HEK293T (cell line): ENCODE results near the gene PDE6B.

ENCODE experiments used
- CTCF ChIA-PET: fragments of 350-600 bp; formaldehyde crosslinking; extraction: SDS; loops from one replicate; lab custom pipeline; 2021; ENCODE audit warnings: antibody characterized with exemption, inconsistent platforms; lab: Yijun Ruan, JAX
- POLR2A ChIA-PET: fragments of 350-600 bp; formaldehyde crosslinking; extraction: SDS; loops from one replicate; lab custom pipeline; 2020; ENCODE audit warnings: antibody characterized with exemption, inconsistent platforms; lab: Yijun Ruan, JAX
- DNase-seq: peaks from one replicate; pipeline ENCODE4 v3.0.0; 2012; ENCODE audit warnings: mixed read lengths; ENCODE audit errors: extremely low spot score
- ARNT ChIP-seq: fragments of 450-650 bp; IDR thresholded peaks from 2 replicates; pipeline ENCODE4 v1.6.1; 2017; ENCODE audit warnings: mild to moderate bottlenecking
- BHLHE40 ChIP-seq: fragments of 450-650 bp; IDR thresholded peaks from 2 replicates; pipeline ENCODE4 v1.6.1; 2016; ENCODE audit warnings: mild to moderate bottlenecking, moderate library complexity, borderline replicate concordance
- CTBP1 ChIP-seq: fragments of 450-650 bp; IDR thresholded peaks from 2 replicates; pipeline ENCODE4 v1.6.1; 2016; ENCODE audit warnings: borderline replicate concordance
- ELF4 ChIP-seq: fragments of 450-650 bp; IDR thresholded peaks from 2 replicates; pipeline ENCODE4 v1.6.1; 2017; ENCODE audit warnings: antibody characterized with exemption
- FOXA1 ChIP-seq: fragments of 450-650 bp; IDR thresholded peaks from 2 replicates; pipeline ENCODE4 v1.6.1; 2016; ENCODE audit warnings: mild to moderate bottlenecking
- FOXK2 ChIP-seq: fragments of 450-650 bp; IDR thresholded peaks from 2 replicates; pipeline ENCODE4 v1.6.1; 2016; ENCODE audit warnings: mild to moderate bottlenecking
- FOXM1 ChIP-seq: fragments of 450-650 bp; IDR thresholded peaks from 2 replicates; pipeline ENCODE4 v1.6.1; 2017; ENCODE audit warnings: mild to moderate bottlenecking, borderline replicate concordance
- HDGF ChIP-seq: fragments of 450-650 bp; IDR thresholded peaks from 2 replicates; pipeline ENCODE4 v1.6.1; 2017; ENCODE audit warnings: antibody characterized with exemption, borderline replicate concordance
- L3MBTL2 ChIP-seq: fragments of 450-650 bp; conservative IDR thresholded peaks from 2 replicates; pipeline ENCODE4 v1.6.1; 2016; ENCODE audit warnings: mild to moderate bottlenecking
- LEF1 ChIP-seq: fragments of 450-650 bp; IDR thresholded peaks from 2 replicates; pipeline ENCODE4 v1.6.1; 2017; ENCODE audit warnings: mild to moderate bottlenecking, borderline replicate concordance
- NFRKB ChIP-seq: fragments of 450-650 bp; IDR thresholded peaks from 2 replicates; pipeline ENCODE4 v1.6.1; 2016; ENCODE audit warnings: mild to moderate bottlenecking, moderate library complexity
- SP1 ChIP-seq: fragments of 450-650 bp; IDR thresholded peaks from 2 replicates; pipeline ENCODE4 v1.6.1; 2017
- SUZ12 ChIP-seq: fragments of 450-650 bp; IDR thresholded peaks from 2 replicates; pipeline ENCODE4 v1.6.1; 2016; ENCODE audit warnings: mild to moderate bottlenecking
- TARDBP ChIP-seq: fragments of 450-650 bp; IDR thresholded peaks from 2 replicates; pipeline ENCODE4 v1.6.1; 2016
- ZNF384 ChIP-seq: fragments of 450-650 bp; IDR thresholded peaks from 2 replicates; pipeline ENCODE4 v1.6.1; 2016
- TF ChIP-seq, protein P1 (sequence below): fragments of 450-650 bp; IDR thresholded peaks from 2 replicates; pipeline ENCODE4 v1.6.1; 2016

Gene PDE6B

DNA sequence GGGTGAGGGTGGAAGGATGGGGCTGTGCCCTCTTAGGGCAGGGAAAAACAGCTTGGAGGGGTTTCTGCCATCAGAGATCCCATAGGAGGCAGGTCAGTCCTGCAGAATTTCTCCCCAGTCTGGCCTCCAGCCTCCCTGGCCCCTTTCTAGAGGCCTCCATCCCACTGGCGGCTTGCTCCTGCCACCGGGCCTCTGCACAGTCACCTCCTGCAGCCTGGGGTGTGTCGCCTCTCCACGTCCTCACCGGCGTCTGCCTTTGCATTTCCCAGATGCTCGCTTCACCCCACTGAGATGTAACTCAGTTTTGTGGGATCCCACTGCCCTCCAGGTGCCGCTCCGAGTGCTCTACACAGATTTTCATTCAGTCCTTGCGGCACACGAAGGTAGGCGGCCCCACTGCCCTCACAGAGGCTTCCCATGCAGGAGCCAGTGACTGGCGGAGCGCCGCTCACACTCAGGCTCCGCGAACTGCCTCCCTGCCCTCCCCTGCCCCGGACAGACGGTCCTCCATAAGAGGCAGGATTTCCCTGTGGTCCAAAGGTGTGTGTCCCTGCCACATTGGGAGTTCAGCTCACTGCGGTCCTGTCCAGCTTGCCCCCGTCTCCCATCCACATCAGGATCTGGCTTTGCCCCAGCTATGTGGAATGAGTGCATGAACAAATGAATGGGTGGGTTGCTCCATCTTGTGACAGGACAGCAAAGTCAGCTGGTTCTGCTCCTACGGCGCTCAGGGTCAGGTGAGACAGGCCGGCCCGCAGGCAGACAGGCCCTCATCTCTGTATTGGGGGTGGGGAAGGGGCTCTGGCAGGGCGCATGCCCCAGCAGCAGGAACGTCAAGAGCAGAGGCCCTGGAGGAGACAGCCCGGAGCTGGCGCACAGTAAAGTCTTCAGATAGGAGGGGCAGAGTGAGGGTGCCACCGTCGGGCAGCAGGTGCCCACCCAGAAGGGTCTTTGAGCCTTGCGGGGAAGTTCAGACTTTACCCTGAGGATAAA, 46.6 kb upstream of the PDE6B start:
- CTCF ChIA-PET, result no interaction called here
- POLR2A ChIA-PET, result interaction anchor here (3.2 kb wide), 1 partner anchor 8 kb away, joined by 11 read pairs; no protein-coding TSS in a partner anchor
- TF ChIP-seq LEF1, result no peak
- no peak for TF ChIP-seq CTBP1
- TF ChIP-seq FOXM1, result no peak
- no peak for TF ChIP-seq SP1
- no peak for TF ChIP-seq ZNF384
- DNase-seq, result no peak

DNA sequence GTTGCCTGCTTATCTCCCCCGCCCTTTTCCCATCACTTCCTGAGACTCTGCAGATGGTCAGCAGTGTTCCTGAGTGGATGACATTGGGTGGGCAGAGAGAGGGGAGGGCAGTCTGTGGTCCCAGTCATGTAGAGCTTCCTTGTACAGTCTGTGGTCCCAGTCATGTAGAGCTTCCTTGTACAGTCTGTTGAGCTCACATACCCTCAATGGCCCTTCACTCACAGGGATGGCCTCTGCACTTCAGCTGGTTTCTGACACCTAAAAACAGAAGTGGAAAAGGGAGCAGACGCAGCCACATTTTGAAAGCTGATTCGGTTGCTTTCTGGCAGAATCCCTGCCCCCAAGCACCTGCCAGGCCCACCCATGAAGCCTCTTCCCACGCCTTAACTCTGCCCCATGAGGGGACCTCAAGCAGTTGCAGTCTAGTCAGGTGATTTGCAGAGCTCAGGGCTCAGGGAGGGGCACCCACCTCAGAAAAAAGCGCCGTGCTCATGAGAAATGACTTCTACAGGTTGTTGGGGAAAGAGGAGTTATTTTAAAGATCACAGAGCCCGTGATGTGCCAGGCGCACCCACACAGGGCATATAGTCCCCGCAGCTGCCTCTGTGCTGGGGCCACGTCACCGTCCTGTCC, 45.7 kb upstream of the PDE6B start:
- no peak for DNase-seq
- TF ChIP-seq LEF1 (no peak), FOXK2 (no peak), ZNF384 (no peak), FOXM1 (no peak), ELF4 (no peak), ARNT (no peak), TARDBP (no peak), FOXA1 (no peak), CTBP1 (no peak), L3MBTL2 (no peak), HDGF (no peak), NFRKB (no peak), SUZ12 (no peak)
- TF ChIP-seq, protein P1, sequence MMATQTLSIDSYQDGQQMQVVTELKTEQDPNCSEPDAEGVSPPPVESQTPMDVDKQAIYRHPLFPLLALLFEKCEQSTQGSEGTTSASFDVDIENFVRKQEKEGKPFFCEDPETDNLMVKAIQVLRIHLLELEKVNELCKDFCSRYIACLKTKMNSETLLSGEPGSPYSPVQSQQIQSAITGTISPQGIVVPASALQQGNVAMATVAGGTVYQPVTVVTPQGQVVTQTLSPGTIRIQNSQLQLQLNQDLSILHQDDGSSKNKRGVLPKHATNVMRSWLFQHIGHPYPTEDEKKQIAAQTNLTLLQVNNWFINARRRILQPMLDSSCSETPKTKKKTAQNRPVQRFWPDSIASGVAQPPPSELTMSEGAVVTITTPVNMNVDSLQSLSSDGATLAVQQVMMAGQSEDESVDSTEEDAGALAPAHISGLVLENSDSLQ, result no peak
- ChIA-PET POLR2A (no interaction called here), CTCF (no interaction called here)

DNA sequence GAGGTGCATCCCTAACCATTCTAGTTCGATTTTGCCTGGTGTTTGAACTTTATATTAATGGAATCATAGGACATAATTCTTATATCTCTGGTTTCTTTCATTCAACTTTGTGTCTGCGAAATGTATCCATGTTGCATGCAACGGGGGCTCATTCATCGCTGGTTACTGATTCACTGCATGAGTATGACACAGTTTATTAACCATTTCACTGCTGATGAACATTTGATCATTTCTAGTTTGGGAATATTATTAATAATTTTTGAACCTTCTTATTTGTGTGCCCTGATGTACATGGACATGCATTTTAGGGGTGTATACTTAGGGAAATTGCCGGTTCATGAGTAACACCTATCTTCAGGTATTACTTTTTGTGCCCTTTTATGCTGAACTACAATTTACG, 44.2 kb upstream of the PDE6B start:
- DNase-seq, result no peak
- CTCF ChIA-PET, result no interaction called here
- POLR2A ChIA-PET, result no interaction called here
- no peak for TF ChIP-seq TARDBP
- TF ChIP-seq SUZ12, result no peak
- no peak for TF ChIP-seq L3MBTL2
- no peak for TF ChIP-seq SP1
- TF ChIP-seq ELF4, result no peak
- no peak for TF ChIP-seq ARNT
- no peak for TF ChIP-seq CTBP1
- no peak for TF ChIP-seq FOXK2
- TF ChIP-seq, protein P1, result no peak
- no peak for TF ChIP-seq NFRKB
- TF ChIP-seq LEF1, result no peak
- TF ChIP-seq ZNF384, result no peak
- TF ChIP-seq BHLHE40, result no peak
- TF ChIP-seq FOXM1, result no peak
- no peak for TF ChIP-seq HDGF
- TF ChIP-seq FOXA1, result no peak

DNA sequence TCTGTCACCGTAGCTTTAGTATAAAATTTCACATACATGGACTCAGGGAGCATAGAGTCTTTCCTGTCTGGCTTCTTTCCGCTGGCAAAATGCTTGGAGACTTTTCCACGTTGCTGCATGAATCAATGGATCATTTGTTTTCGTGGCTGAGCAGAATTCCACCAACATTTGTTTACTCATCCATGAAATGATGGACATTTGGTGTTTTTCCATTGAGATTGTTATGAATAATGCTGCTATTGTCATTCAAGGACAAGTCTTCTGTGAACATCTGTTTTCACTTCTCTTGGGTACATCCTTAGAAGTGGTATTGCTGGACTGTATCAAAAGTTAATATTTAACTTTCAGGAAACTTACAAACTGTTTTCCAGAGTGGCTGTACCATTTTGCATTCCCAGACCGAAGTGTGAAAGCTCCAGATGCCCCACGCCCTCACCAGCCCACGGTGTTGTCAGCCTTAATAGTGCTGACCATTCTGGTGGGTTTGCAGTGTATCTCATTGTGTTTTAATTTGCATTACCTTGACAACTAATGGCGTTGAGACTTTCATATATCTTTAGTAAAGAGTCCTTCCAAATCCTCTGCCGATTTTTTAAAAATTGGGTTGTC, 43.5 kb upstream of the PDE6B start:
- ChIA-PET POLR2A (no interaction called here), CTCF (interaction anchor here (0.7 kb wide), 1 partner anchor 9 kb away, joined by 3 read pairs; no protein-coding TSS in a partner anchor)
- DNase-seq, result no peak
- no peak for TF ChIP-seq FOXM1
- no peak for TF ChIP-seq CTBP1
- TF ChIP-seq NFRKB, result no peak
- no peak for TF ChIP-seq BHLHE40
- TF ChIP-seq SUZ12, result no peak

DNA sequence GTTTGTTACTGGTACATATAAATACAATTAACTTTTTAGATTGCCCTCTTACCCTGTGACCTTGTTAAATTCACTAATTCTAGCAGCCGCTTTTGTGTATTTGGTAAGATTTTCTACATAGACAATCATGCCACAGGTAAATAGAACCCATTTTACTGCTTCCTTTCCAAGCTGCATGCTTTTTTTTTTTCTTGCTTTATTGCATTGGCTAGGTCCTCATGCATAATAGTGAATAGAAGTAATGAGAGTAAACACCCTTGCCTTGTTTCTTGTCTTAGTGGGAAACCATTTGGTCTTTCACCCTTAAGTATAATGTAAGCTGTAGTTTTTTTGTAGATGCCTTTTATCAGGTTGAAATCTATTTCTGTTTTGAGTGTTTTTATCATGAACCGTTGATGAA, 41.6 kb upstream of the PDE6B start:
- no peak for DNase-seq
- TF ChIP-seq ARNT (no peak), FOXM1 (no peak), NFRKB (no peak), L3MBTL2 (no peak), ZNF384 (no peak), TARDBP (no peak), HDGF (no peak), FOXA1 (no peak), SUZ12 (no peak), ELF4 (no peak), BHLHE40 (no peak), CTBP1 (no peak), LEF1 (no peak)
- TF ChIP-seq, protein P1, result no peak
- ChIA-PET POLR2A (no interaction called here), CTCF (no interaction called here)
